Measurements from ENCODE around the gene DDAH2. TPM values are rescaled to one million over a fixed set of nuclear protein-coding genes. Genes with fewer than 3 reads are reported as not detected.

DDAH2 gene
- 126 TPM for total RNA-seq

GRCh38 chr6:31728767-31729514 is at the start of gene DDAH2:
TSS of gene DDAH2 (minus strand) at chr6:31729299. CDS start at chr6:31729161, 138 bp downstream.

GRCh38 chr6:31776989-31777666 is 48.0 kb upstream of the DDAH2 start, which contains the start of gene VWA7:
TSS of gene VWA7 (minus strand) at chr6:31777328. CDS start at chr6:31776779, 549 bp downstream.

GRCh38 chr6:31762356-31762755 is 33.3 kb upstream of the DDAH2 start, which contains the start of gene SAPCD1:
TSS of gene SAPCD1 (plus strand) at chr6:31762656. CDS start at chr6:31763055, 399 bp downstream.

GRCh38 chr6:31739639-31740396 is 10.7 kb upstream of the DDAH2 start, which contains the start of gene MSH5:
TSS of gene MSH5 (plus strand) at chr6:31740005. CDS start at chr6:31740467, 462 bp downstream.

GRCh38 chr6:31736021-31736767 is 7.1 kb upstream of the DDAH2 start, which contains the start of gene CLIC1:
TSS of gene CLIC1 (minus strand) at chr6:31736530. CDS start at chr6:31736300, 230 bp downstream.

GRCh38 chr6:31723245-31723979 is 5.7 kb downstream of the DDAH2 start, which contains the start of gene MPIG6B:
TSS of gene MPIG6B (plus strand) at chr6:31723373. CDS start at chr6:31723384, 11 bp downstream.

GRCh38 chr6:31721351-31722020 is 7.6 kb downstream of the DDAH2 start, which contains the start of gene LY6G6C:
TSS of gene LY6G6C (minus strand) at chr6:31721746. CDS start at chr6:31721679, 67 bp downstream.

GRCh38 chr6:31715022-31715958 is 13.8 kb downstream of the DDAH2 start, which contains the start of gene LY6G6D:
TSS of gene LY6G6D (plus strand) at chr6:31715348. CDS start at chr6:31715356, 8 bp downstream.

GRCh38 chr6:31706599-31706998 is 22.5 kb downstream of the DDAH2 start, which contains the start of gene LY6G6F:
TSS of gene LY6G6F (plus strand) at chr6:31706866. CDS start at chr6:31706907, 41 bp downstream.

GRCh38 chr6:31702819-31703716 is 26.0 kb downstream of the DDAH2 start, which contains the start of gene ABHD16A:
TSS of gene ABHD16A (minus strand) at chr6:31703324. CDS start at chr6:31703281, 43 bp downstream.

GRCh38 chr6:31680226-31681134 is 48.6 kb downstream of the DDAH2 start, which contains the start of gene LY6G5C:
TSS of gene LY6G5C (minus strand) at chr6:31681067. CDS start at chr6:31680373, 694 bp downstream.

Small RNA genes within 50 kb of the gene (small RNA-seq; reads per million reads assigned to genes)
- not detected for gene LY6G6D (ENCODE audit: low replicate concordance)
- gene MIR4646 (ENCODE audit: low replicate concordance): not detected
- gene MSH5-SAPCD1 (ENCODE audit: low replicate concordance): not detected
- gene RF00019 (ENCODE audit: low replicate concordance): not detected
- not detected for gene RNU6-850P (ENCODE audit: low replicate concordance)
- not detected for gene SAPCD1 (ENCODE audit: low replicate concordance)

Other genes starting within 250 kb of the DDAH2 start
- gene MICB, start 231.2 kb downstream of the DDAH2 start, total RNA-seq: 0.31 TPM
- not detected for gene MCCD1, start 200.3 kb downstream of the DDAH2 start, total RNA-seq
- gene DDX39B, start 187.3 kb downstream of the DDAH2 start, total RNA-seq: 296 TPM
- gene ATP6V1G2, start 182.7 kb downstream of the DDAH2 start, total RNA-seq: 58.8 TPM
- gene NFKBIL1, start 181.7 kb downstream of the DDAH2 start, total RNA-seq: 15.3 TPM
- gene LTA, start 157.0 kb downstream of the DDAH2 start, total RNA-seq: not detected
- gene TNF, start 153.7 kb downstream of the DDAH2 start, total RNA-seq: not detected
- not detected for gene LTB, start 146.9 kb downstream of the DDAH2 start, total RNA-seq
- gene LST1, start 143.0 kb downstream of the DDAH2 start, total RNA-seq: not detected
- not detected for gene NCR3, start 136.3 kb downstream of the DDAH2 start, total RNA-seq
- gene AIF1, start 114.1 kb downstream of the DDAH2 start, total RNA-seq: 3.4 TPM
- 94.8 TPM for gene PRRC2A, start 108.6 kb downstream of the DDAH2 start, total RNA-seq
- gene BAG6, start 76.6 kb downstream of the DDAH2 start, total RNA-seq: 177 TPM
- gene APOM, start 73.4 kb downstream of the DDAH2 start, total RNA-seq: 2.2 TPM
- 17.2 TPM for gene C6orf47, start 68.5 kb downstream of the DDAH2 start, total RNA-seq
- gene GPANK1, start 64.3 kb downstream of the DDAH2 start, total RNA-seq: 11.3 TPM
- 83.6 TPM for gene CSNK2B, start 63.2 kb downstream of the DDAH2 start, total RNA-seq
- gene LY6G5B, start 59.3 kb downstream of the DDAH2 start, total RNA-seq: 13.5 TPM
- 5.6 TPM for gene LY6G5C, start 48.2 kb downstream of the DDAH2 start, total RNA-seq
- 67.9 TPM for gene ABHD16A, start 26.0 kb downstream of the DDAH2 start, total RNA-seq
- not detected for gene LY6G6F, start 22.4 kb downstream of the DDAH2 start, total RNA-seq
- gene LY6G6D, start 14.0 kb downstream of the DDAH2 start, total RNA-seq: not detected
- not detected for gene LY6G6C, start 7.6 kb downstream of the DDAH2 start, total RNA-seq
- not detected for gene MPIG6B, start 5.9 kb downstream of the DDAH2 start, total RNA-seq
- 20.0 TPM for gene CLIC1, start 7.2 kb upstream of the DDAH2 start, total RNA-seq
- 14.1 TPM for gene MSH5, start 10.7 kb upstream of the DDAH2 start, total RNA-seq
- gene SAPCD1, start 33.4 kb upstream of the DDAH2 start, total RNA-seq: 1.3 TPM
- gene VWA7, start 48.0 kb upstream of the DDAH2 start, total RNA-seq: 0.31 TPM
- 57.9 TPM for gene VARS1, start 66.5 kb upstream of the DDAH2 start, total RNA-seq
- 15.3 TPM for gene LSM2, start 77.7 kb upstream of the DDAH2 start, total RNA-seq
- gene HSPA1L, start 86.0 kb upstream of the DDAH2 start, total RNA-seq: 3.1 TPM
- gene HSPA1A, start 86.2 kb upstream of the DDAH2 start, total RNA-seq: 170 TPM
- 217 TPM for gene HSPA1B, start 98.4 kb upstream of the DDAH2 start, total RNA-seq
- 17.5 TPM for gene NEU1, start 133.5 kb upstream of the DDAH2 start, total RNA-seq
- not detected for gene SLC44A4, start 149.7 kb upstream of the DDAH2 start, total RNA-seq
- 114 TPM for gene EHMT2, start 168.4 kb upstream of the DDAH2 start, total RNA-seq
- 31.0 TPM for gene ZBTB12, start 172.8 kb upstream of the DDAH2 start, total RNA-seq
- gene C2, start 198.4 kb upstream of the DDAH2 start, total RNA-seq: 3.1 TPM
- 1.9 TPM for gene CFB, start 216.8 kb upstream of the DDAH2 start, total RNA-seq
- 46.6 TPM for gene NELFE, start 229.7 kb upstream of the DDAH2 start, total RNA-seq
- 66.7 TPM for gene SKIC2, start 229.9 kb upstream of the DDAH2 start, total RNA-seq
- 10.0 TPM for gene DXO, start 242.8 kb upstream of the DDAH2 start, total RNA-seq